Osteoblast (primary cell): ENCODE data around the gene SLC39A11. TPM values are rescaled to one million over a fixed set of nuclear protein-coding genes. Genes with fewer than 3 reads are reported as not detected.

Experiments used
- DNase-seq: peaks from one replicate; pipeline ENCODE4 v3.0.0; 2011; ENCODE audit warnings: low spot score, mixed read lengths; ENCODE audit not compliant: insufficient read length; ENCODE audit errors: missing footprints
- H2AFZ ChIP-seq: 2 replicates; pipeline ENCODE4 v1.6.0; 2011; ENCODE audit warnings: mild to moderate bottlenecking, low read length
- H3K27ac ChIP-seq: 2 replicates; pipeline ENCODE4 v1.5.1; 2011; ENCODE audit warnings: mild to moderate bottlenecking, low read depth, low read length, moderate library complexity
- H3K27me3 ChIP-seq: 2 replicates; pipeline ENCODE4 v1.6.0; 2012; ENCODE audit warnings: mild to moderate bottlenecking, control low read depth, inconsistent platforms, low read length, moderate library complexity; ENCODE audit not compliant: insufficient read depth
- H3K36me3 ChIP-seq: 2 replicates; pipeline ENCODE4 v1.5.1; 2011; ENCODE audit warnings: mild to moderate bottlenecking, low read length, control low read depth, moderate library complexity; ENCODE audit not compliant: insufficient read depth
- H3K4me1 ChIP-seq: 2 replicates; pipeline ENCODE4 v1.5.1; 2011; ENCODE audit warnings: mild to moderate bottlenecking, low read length, control low read depth, moderate library complexity; ENCODE audit not compliant: insufficient read depth
- H3K4me2 ChIP-seq: 2 replicates; pipeline ENCODE4 v1.6.0; 2011; ENCODE audit warnings: mild to moderate bottlenecking, low read length; ENCODE audit not compliant: insufficient read depth
- H3K4me3 ChIP-seq: fragments of 200-600 bp; sonication (generic); 3 replicates; pipeline ENCODE4 v1.5.1; 2012; ENCODE audit warnings: mild to moderate bottlenecking, low read length, inconsistent platforms; ENCODE audit not compliant: insufficient read depth
- H3K79me2 ChIP-seq: 2 replicates; pipeline ENCODE4 v1.6.0; 2012; ENCODE audit warnings: mild to moderate bottlenecking, low read length, control low read depth, inconsistent platforms; ENCODE audit not compliant: insufficient read depth
- H3K9me3 ChIP-seq: 2 replicates; pipeline ENCODE4 v1.5.1; 2011; ENCODE audit warnings: low read depth, low read length, control low read depth
- H4K20me1 ChIP-seq: 2 replicates; pipeline ENCODE4 v1.6.0; 2012; ENCODE audit warnings: mild to moderate bottlenecking, low read length, control low read depth; ENCODE audit not compliant: insufficient read depth
- total RNA-seq: library from RNA; depleted of rRNA; stranded (reverse); fragments of >200 nt; gene quantifications from 2 replicates; pipeline ENCODE4 v1.2.3, GENCODE V29; 2012
- TF ChIP-seq, protein P1 (sequence below): IDR thresholded peaks from 2 replicates; pipeline ENCODE4 v1.5.1; 2011; ENCODE audit warnings: mild to moderate bottlenecking, low read depth, low read length, moderate library complexity; ENCODE audit errors: extremely low read depth

SLC39A11 gene
- total RNA-seq, 1 donor = 27.1 TPM

GRCh38 chr17:73045724-73046123 lies 46.8 kb downstream of the SLC39A11 start:
- H3K4me1 ChIP-seq = peaks cover 18% of the 10 kb centered on the region
- H3K36me3 ChIP-seq = no peaks in the 10 kb centered on the region
- no peaks in the 10 kb centered on the region for H3K27me3 ChIP-seq
- no peak overlapping the region for H3K4me2 ChIP-seq
- H3K4me3 ChIP-seq = no peak overlapping the region
- H2AFZ ChIP-seq = no peak overlapping the region
- H4K20me1 ChIP-seq = peaks cover 12% of the 10 kb centered on the region
- no peak overlapping the region for H3K27ac ChIP-seq
- no peak for DNase-seq
- H3K79me2 ChIP-seq = no peaks in the 10 kb centered on the region
- H3K9me3 ChIP-seq = no peaks in the 10 kb centered on the region
- TF ChIP-seq, protein P1, sequence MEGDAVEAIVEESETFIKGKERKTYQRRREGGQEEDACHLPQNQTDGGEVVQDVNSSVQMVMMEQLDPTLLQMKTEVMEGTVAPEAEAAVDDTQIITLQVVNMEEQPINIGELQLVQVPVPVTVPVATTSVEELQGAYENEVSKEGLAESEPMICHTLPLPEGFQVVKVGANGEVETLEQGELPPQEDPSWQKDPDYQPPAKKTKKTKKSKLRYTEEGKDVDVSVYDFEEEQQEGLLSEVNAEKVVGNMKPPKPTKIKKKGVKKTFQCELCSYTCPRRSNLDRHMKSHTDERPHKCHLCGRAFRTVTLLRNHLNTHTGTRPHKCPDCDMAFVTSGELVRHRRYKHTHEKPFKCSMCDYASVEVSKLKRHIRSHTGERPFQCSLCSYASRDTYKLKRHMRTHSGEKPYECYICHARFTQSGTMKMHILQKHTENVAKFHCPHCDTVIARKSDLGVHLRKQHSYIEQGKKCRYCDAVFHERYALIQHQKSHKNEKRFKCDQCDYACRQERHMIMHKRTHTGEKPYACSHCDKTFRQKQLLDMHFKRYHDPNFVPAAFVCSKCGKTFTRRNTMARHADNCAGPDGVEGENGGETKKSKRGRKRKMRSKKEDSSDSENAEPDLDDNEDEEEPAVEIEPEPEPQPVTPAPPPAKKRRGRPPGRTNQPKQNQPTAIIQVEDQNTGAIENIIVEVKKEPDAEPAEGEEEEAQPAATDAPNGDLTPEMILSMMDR = no peak

GRCh38 chr17:73043686-73044581 lies 48.6 kb downstream of the SLC39A11 start:
- Histone ChIP-seq H3K9me3 (no peaks in the 10 kb centered on the region), H3K4me2 (peak overlapping the region; percentile 43), H3K36me3 (no peaks in the 10 kb centered on the region), H3K79me2 (no peaks in the 10 kb centered on the region), H3K4me3 (peak overlapping the region; percentile 7), H2AFZ (no peak overlapping the region), H3K27me3 (no peaks in the 10 kb centered on the region), H3K4me1 (peaks cover 18% of the 10 kb centered on the region), H4K20me1 (peaks cover 12% of the 10 kb centered on the region), H3K27ac (peak overlapping the region; percentile 43)
- TF ChIP-seq, protein P1 = no peak
- DNase-seq = peak; percentile 75

- peak overlapping the region; percentile 43 for H3K4me2 ChIP-seq
- no peak overlapping the region for H3K27ac ChIP-seq
- no peak overlapping the region for H2AFZ ChIP-seq
- H3K4me3 ChIP-seq = peak overlapping the region; percentile 7
- DNase-seq = no peak
- no peaks in the 10 kb centered on the region for H3K27me3 ChIP-seq
- H3K36me3 ChIP-seq = no peaks in the 10 kb centered on the region
- H3K4me1 ChIP-seq = peaks cover 18% of the 10 kb centered on the region
- TF ChIP-seq, protein P1 = no peak
- no peaks in the 10 kb centered on the region for H3K79me2 ChIP-seq
- H3K9me3 ChIP-seq = no peaks in the 10 kb centered on the region
- peaks cover 12% of the 10 kb centered on the region for H4K20me1 ChIP-seq
Measured at GRCh38 chr17:73042809-73043685, 49.4 kb downstream of the SLC39A11 start.

GRCh38 chr17:73042225-73042624 lies 50.3 kb downstream of the SLC39A11 start:
- no peak for DNase-seq

More at GRCh38 chr17:73042225-73042624, 50.3 kb downstream of the SLC39A11 start:
- Histone ChIP-seq H3K79me2 (no peaks in the 10 kb centered on the region), H3K27ac (no peak overlapping the region), H3K4me1 (peaks cover 18% of the 10 kb centered on the region), H3K36me3 (no peaks in the 10 kb centered on the region), H3K4me3 (no peak overlapping the region), H3K9me3 (no peaks in the 10 kb centered on the region), H3K4me2 (no peak overlapping the region), H4K20me1 (peaks cover 12% of the 10 kb centered on the region), H2AFZ (no peak overlapping the region), H3K27me3 (no peaks in the 10 kb centered on the region)
- TF ChIP-seq, protein P1 = no peak
